K562 (cell line): ENCODE results near the gene CDK5RAP3. TPM values are rescaled to one million over a fixed set of nuclear protein-coding genes. Genes with fewer than 3 reads are reported as not detected.
A peak's percentile ranks its signal among the peaks of the same experiment; 100 is the strongest.

Experiments used
- BCL6 ChIP-seq: fragments of 250-450 bp; sonication (Bioruptor Pico); IDR thresholded peaks from 2 replicates; pipeline ENCODE4 v1.4.0; 2020
- HDAC6 ChIP-seq: IDR thresholded peaks from 2 replicates; pipeline ENCODE4 v1.6.1; 2012; ENCODE audit warnings: low read depth, mild to moderate bottlenecking, control low read depth, inconsistent platforms, low read length, moderate library complexity
- JUNB ChIP-seq: fragments of 450-650 bp; formaldehyde crosslinking; conservative IDR thresholded peaks from 2 replicates; pipeline ENCODE4 v1.4.0; 2020; ENCODE audit warnings: mild to moderate bottlenecking
- KLF16 ChIP-seq: IDR thresholded peaks from 2 replicates; pipeline ENCODE4 v1.6.1; 2016; ENCODE audit warnings: antibody characterized with exemption
- MAFG ChIP-seq: fragments of 450-650 bp; conservative IDR thresholded peaks from 2 replicates; pipeline ENCODE4 v1.6.1; 2016; ENCODE audit warnings: missing genetic modification characterization, missing compliant biosample characterization
- MBD2 ChIP-seq: sonication (generic); IDR thresholded peaks from 2 replicates; pipeline ENCODE4 v1.6.1; 2016; ENCODE audit warnings: low read depth, borderline replicate concordance
- MCM3 ChIP-seq: fragments of 450-650 bp; IDR thresholded peaks from 2 replicates; pipeline ENCODE4 v1.6.1; 2016
- NCOA6 ChIP-seq: fragments of 450-650 bp; IDR thresholded peaks from 2 replicates; pipeline ENCODE4 v1.6.1; 2017; ENCODE audit warnings: mild to moderate bottlenecking
- POLR2AphosphoS5 ChIP-seq: IDR thresholded peaks from 2 replicates; pipeline ENCODE4 v1.6.1; 2011; ENCODE audit warnings: mild to moderate bottlenecking, low read depth, low read length, moderate library complexity; ENCODE audit not compliant: control insufficient read depth, insufficient read depth
- RAD21 ChIP-seq, 2 experiments: fragments of 250-450 bp in 1 of 2; fragments of 450-650 bp in 1 of 2; sonication (Bioruptor Pico) in 1 of 2; formaldehyde crosslinking in 1 of 2; IDR thresholded peaks in 1 of 2; conservative IDR thresholded peaks in 1 of 2; 2 replicates each; pipeline versions ENCODE4 v1.4.0 to v1.8.0; 2020 to 2022; ENCODE audit warnings: mild to moderate bottlenecking in 2 of 2, moderate library complexity in 1 of 2
- ZNF668 ChIP-seq: fragments of 250-450 bp; sonication (Bioruptor Pico); IDR thresholded peaks from 2 replicates; pipeline ENCODE4 v1.8.0; 2022; ENCODE audit warnings: mild to moderate bottlenecking, inconsistent platforms
- polyA plus RNA-seq, 8 experiments: library from polyadenylated mRNA; depleted of rRNA in 4 of 8; stranded (reverse) in 5 of 8; unstranded in 3 of 8; fragments of >200 nt; fragmentation: Nextera tagmentation in 2 of 8; fragmentation: Illumina TruSeq in 1 of 8; extraction: Ambion mirVana in 2 of 8; extraction: Trizol in 1 of 8; gene quantifications; 2 replicates each; pipeline versions ENCODE4 v1.2.1 to v1.2.3, GENCODE V29; 2011 to 2014; ENCODE audit warnings: inconsistent platforms in 1 of 8, missing spikeins in 1 of 8
- total RNA-seq, 7 experiments: library from RNA; depleted of rRNA in 6 of 7; stranded (reverse); fragments of >200 nt in 6 of 7; fragmentation: Illumina TruSeq in 2 of 7; extraction: Trizol in 2 of 7; gene quantifications; 2 replicates each; pipeline versions ENCODE4 v1.2.1 to v1.2.3, GENCODE V29; 2011 to 2021; ENCODE audit warnings: low replicate concordance in 1 of 7
- TF ChIP-seq, protein P1 (sequence below), 3 experiments: fragments of 200-800 bp in 1 of 3; sonication (Bioruptor generic) in 1 of 3; sonication (generic) in 1 of 3; formaldehyde crosslinking in 1 of 3; IDR thresholded peaks; 2 replicates each; pipeline versions ENCODE4 v1.6.1 to v1.8.0; 2016 to 2022; ENCODE audit warnings: mild to moderate bottlenecking in 2 of 3, missing compliant biosample characterization in 2 of 3, missing genetic modification characterization in 2 of 3, missing genetic modification reagents in 1 of 3
- TF ChIP-seq, protein P2 (sequence below): fragments of 250-450 bp; sonication (Bioruptor Pico); IDR thresholded peaks from 2 replicates; pipeline ENCODE4 v1.5.0; 2022; ENCODE audit warnings: mild to moderate bottlenecking
- TF ChIP-seq, protein P3 (sequence below): sonication (generic); formaldehyde crosslinking; IDR thresholded peaks from 2 replicates; pipeline ENCODE4 v1.8.0; 2022; ENCODE audit warnings: mild to moderate bottlenecking, missing genetic modification reagents
- TF ChIP-seq, protein P4 (sequence below): fragments of 250-450 bp; sonication (Bioruptor Pico); IDR thresholded peaks from 2 replicates; pipeline ENCODE4 v1.8.0; 2021; ENCODE audit warnings: borderline replicate concordance, mild to moderate bottlenecking, moderate library complexity; ENCODE audit not compliant: poor library complexity, severe bottlenecking
- TF ChIP-seq, protein P5 (sequence below): fragments of 250-450 bp; sonication (Bioruptor Pico); IDR thresholded peaks from 2 replicates; pipeline ENCODE4 v1.4.0; 2020; ENCODE audit warnings: mild to moderate bottlenecking, moderate library complexity, borderline replicate concordance

The CDK5RAP3 gene
- total and polyA plus RNA-seq, 9 of the 15 experiments (the other 6 are each of a cell fraction or from before 2014, with no cell fraction given), result 44.2 to 202 (median 91.5) TPM

DNA sequence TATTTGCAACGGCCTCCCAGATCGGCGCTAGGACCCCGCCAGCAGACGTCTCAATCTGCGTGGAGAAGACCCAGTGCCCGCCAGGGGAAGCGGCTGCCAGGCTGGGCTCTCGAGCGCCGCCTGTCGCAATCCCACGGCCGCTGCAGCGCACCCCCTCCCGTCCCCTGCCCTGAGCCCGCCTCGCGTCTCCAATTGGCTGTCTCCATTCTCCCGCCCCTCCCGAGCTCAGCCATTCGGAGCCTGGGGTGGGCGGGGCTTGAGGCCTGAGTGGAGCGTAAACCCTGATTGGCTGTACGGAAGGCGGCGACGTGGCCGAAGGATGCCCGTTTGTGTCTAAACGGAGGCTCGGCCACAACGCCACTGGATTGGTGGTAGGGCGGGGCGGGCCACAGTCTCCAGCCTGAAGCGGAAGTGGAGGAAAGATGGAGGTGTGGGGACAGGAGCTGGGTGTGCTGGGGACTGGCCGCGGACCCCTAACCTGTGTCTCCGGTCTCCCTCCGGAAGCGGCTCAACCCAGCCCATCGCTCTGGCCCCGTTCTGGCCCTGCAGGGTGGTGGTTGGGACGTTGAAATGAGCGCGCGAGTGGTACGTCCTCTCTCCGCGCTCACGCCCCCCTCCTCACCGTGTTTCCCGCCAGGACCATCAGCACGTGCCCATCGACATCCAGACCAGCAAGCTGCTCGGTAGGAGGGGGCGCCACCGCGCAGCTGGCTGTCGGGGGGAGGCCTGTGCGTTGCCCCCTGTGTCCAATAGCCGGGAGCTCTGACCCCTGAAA is at the start of gene CDK5RAP3 (continued):
- TF ChIP-seq NCOA6, result no peak
- no peak for TF ChIP-seq JUNB (CRISPR knock-in tag)
- TF ChIP-seq, protein P1, sequence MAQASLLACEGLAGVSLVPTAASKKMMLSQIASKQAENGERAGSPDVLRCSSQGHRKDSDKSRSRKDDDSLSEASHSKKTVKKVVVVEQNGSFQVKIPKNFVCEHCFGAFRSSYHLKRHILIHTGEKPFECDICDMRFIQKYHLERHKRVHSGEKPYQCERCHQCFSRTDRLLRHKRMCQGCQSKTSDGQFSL (CRISPR knock-in tag; IDR thresholded peaks at IDR 0.05), result peak; percentile 94
- TF ChIP-seq, protein P1 (tag; IDR thresholded peaks at IDR 0.05), result peak in 1 of 2 experiments; percentile 91; a peak in 2 of 4 replicates
- TF ChIP-seq, protein P2, sequence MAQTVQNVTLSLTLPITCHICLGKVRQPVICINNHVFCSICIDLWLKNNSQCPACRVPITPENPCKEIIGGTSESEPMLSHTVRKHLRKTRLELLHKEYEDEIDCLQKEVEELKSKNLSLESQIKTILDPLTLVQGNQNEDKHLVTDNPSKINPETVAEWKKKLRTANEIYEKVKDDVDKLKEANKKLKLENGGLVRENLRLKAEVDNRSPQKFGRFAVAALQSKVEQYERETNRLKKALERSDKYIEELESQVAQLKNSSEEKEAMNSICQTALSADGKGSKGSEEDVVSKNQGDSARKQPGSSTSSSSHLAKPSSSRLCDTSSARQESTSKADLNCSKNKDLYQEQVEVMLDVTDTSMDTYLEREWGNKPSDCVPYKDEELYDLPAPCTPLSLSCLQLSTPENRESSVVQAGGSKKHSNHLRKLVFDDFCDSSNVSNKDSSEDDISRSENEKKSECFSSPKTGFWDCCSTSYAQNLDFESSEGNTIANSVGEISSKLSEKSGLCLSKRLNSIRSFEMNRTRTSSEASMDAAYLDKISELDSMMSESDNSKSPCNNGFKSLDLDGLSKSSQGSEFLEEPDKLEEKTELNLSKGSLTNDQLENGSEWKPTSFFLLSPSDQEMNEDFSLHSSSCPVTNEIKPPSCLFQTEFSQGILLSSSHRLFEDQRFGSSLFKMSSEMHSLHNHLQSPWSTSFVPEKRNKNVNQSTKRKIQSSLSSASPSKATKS (CRISPR knock-in tag), result no peak
- TF ChIP-seq MAFG (tag), result no peak
- peak; percentile 73 to 76 for TF ChIP-seq RAD21 (CRISPR knock-in tag; conservative IDR thresholded peaks at IDR 0.05 in 1 of 2, IDR thresholded peaks at IDR 0.05 in 1 of 2)
- TF ChIP-seq KLF16, result 0 out of 2 replicates have a peak, but pooled peaks have one; percentile 12
- no peak for TF ChIP-seq BCL6 (CRISPR knock-in tag)
- TF ChIP-seq ZNF668 (CRISPR knock-in tag), result no peak
- TF ChIP-seq MBD2, result peak; percentile 85; the same call in 1 of the 2 replicates
- TF ChIP-seq MCM3, result no peak
- TF ChIP-seq, protein P3, sequence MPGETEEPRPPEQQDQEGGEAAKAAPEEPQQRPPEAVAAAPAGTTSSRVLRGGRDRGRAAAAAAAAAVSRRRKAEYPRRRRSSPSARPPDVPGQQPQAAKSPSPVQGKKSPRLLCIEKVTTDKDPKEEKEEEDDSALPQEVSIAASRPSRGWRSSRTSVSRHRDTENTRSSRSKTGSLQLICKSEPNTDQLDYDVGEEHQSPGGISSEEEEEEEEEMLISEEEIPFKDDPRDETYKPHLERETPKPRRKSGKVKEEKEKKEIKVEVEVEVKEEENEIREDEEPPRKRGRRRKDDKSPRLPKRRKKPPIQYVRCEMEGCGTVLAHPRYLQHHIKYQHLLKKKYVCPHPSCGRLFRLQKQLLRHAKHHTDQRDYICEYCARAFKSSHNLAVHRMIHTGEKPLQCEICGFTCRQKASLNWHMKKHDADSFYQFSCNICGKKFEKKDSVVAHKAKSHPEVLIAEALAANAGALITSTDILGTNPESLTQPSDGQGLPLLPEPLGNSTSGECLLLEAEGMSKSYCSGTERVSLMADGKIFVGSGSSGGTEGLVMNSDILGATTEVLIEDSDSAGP (CRISPR knock-in tag), result peak; percentile 83
- TF ChIP-seq POLR2AphosphoS5, result peak; percentile 68
- TF ChIP-seq, protein P4, sequence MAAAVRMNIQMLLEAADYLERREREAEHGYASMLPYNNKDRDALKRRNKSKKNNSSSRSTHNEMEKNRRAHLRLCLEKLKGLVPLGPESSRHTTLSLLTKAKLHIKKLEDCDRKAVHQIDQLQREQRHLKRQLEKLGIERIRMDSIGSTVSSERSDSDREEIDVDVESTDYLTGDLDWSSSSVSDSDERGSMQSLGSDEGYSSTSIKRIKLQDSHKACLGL, result no peak
- TF ChIP-seq, protein P5, sequence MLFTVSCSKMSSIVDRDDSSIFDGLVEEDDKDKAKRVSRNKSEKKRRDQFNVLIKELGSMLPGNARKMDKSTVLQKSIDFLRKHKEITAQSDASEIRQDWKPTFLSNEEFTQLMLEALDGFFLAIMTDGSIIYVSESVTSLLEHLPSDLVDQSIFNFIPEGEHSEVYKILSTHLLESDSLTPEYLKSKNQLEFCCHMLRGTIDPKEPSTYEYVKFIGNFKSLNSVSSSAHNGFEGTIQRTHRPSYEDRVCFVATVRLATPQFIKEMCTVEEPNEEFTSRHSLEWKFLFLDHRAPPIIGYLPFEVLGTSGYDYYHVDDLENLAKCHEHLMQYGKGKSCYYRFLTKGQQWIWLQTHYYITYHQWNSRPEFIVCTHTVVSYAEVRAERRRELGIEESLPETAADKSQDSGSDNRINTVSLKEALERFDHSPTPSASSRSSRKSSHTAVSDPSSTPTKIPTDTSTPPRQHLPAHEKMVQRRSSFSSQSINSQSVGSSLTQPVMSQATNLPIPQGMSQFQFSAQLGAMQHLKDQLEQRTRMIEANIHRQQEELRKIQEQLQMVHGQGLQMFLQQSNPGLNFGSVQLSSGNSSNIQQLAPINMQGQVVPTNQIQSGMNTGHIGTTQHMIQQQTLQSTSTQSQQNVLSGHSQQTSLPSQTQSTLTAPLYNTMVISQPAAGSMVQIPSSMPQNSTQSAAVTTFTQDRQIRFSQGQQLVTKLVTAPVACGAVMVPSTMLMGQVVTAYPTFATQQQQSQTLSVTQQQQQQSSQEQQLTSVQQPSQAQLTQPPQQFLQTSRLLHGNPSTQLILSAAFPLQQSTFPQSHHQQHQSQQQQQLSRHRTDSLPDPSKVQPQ, result no peak
- TF ChIP-seq HDAC6, result no peak
